ENCODE results near the gene URI1.
"Not testable (repeated sequence)": the region's sequence is repeated elsewhere in the genome, so short reads cannot be mapped to it uniquely, and the experiment has no call there.

Gene URI1

DNA sequence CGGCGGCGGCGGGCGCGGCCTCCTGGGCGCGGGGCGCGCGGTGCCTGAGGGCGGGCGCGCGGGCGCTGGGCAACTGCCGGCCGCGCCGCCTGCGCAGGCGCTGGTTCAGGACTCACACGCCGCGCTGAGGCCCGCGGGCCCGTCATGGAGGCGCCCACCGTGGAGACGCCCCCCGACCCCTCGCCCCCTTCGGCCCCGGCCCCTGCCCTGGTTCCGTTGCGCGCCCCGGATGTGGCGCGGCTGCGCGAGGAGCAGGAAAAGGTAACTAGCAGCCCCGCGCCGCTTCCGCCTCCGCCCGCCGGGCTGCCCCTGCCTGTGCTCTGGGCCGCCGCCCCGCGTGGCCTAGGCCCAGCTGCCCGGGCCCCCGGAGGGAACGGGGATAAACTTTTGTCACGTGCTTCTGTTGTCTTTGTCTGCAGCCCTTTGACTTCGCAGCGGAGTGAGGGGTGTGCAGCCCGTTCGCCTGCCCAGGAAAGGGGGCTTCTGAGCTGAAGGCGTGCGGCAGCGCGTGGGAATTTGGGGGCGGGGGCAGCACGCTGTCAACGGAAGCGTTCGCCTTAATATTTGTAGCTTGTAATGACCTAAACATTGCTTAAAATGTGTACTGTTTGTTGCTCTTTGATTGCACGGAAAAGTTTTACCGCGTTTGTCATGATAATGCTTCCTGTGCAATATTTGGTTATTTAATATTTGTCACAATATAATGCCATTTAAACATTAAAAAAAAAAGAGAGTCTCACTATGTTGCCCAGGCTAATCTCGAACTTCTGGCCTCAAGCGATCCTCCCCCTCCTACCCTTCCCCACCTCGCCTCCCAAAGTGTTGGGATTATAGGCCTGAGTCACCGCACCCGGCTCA is 594 bp downstream of the URI1 start:
- in situ Hi-C loops (cut with MboI; ENCODE audit: low sequenced_read_pairs): no loop called here

DNA sequence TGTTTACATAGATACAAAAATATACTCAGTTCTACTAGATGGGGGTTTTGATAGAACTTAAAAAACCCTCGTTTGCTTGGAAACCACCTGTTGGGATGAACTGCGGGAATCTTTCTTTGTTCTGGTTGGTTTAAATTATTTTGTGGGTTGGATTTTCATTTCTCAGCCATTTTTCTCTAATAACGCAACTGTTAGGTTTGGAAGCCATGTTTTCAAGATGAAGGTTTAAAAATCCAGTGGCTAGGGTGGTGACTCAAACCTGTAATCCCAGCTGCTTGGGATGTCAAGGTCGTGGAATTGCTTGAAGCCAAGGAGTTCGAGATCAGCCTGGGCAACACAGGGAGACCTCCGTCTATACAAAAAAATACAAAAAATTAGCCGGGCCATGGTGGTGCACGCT is 1.6 kb downstream of the URI1 start:
- in situ Hi-C loops (cut with MboI; ENCODE audit: low sequenced_read_pairs): no loop called here

DNA sequence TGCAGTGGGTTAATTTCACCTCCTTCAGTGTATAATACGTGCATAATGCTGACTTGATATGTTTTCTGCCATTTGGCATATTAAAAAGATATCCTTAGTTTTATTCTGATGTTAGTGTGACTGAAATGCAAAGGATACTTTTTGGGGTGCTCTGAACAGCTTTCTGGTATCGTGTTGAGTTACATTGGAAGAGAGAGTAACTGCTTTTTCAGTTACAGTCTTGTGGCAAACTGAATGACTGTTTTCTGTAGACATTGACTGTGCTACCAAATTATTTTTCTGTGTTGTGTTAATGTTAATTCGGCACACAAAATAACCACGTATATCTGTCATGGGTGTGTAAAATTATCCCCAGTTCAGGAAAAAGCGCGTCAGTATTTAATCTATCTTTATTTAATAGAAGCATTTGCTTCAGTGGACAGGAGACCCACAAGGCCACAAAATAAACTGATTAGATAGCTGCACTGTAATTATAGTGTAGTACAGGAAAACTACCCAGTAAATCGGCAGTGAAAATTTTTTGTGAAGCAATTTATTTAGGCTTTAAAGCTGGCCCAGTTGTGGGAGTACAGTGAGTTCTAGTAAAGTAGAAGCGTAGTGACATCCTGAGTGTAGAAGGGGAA is 2.5 kb downstream of the URI1 start:
- in situ Hi-C loops (cut with MboI; ENCODE audit: low sequenced_read_pairs): no loop called here

DNA sequence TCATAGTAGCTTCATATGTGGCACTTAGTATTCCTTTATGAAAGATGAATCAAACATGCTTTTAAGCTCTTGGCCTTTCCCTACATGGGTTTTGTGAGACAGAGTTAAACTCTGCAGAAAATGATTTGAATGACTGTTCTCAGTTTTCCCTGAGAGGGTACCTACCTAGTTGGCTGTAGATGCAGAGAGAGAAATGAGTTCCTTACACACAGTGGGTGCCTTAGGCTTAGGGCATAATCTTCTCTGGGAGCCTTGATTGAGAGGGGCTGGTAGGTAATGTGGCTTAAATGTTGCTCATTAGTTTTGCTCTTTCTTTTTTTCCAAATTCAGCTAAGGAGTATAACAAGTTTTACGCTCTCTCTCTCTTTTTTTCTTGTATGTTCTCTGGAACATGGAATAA is 3.0 kb downstream of the URI1 start:
- in situ Hi-C loops (cut with MboI; ENCODE audit: low sequenced_read_pairs): no loop called here

DNA sequence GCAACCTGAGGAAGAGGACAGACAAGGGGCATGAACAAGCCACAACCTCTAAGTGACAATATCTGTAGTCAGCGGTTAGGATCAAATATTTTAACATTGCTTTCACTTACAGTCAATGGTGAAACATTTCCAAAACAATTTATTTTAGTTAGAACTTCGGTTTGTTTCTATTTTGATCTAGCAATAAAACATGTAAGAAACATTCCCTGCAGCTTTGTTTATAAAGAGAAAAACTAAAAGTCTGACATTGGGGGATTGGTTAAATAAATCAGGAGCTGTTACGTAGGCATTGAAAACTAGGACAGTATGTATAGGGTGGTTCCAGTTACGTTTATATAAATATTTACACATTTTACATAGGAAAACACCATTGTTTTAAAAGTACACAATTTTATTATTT is 3.4 kb downstream of the URI1 start:
- in situ Hi-C loops (cut with MboI; ENCODE audit: low sequenced_read_pairs): no loop called here

DNA sequence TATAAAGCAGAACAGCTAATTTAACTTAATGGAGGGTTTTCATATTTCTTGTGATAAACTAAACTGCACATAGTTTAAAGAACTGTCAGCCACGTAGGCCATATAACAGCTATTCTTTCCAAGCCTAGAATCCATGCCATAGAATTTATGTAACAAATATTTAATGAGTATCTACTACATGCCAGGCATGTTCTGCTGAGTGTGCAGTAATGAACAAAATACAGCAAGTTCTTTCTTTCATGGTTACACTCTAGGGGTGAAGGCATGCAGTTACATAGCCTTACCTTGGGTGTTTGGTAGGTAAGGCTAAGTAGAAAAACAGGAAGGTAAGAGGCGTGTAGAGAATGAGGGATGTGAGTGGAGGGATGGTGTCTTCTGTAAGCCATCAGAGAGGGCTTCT is 4.6 kb downstream of the URI1 start:
- in situ Hi-C loops (cut with MboI; ENCODE audit: low sequenced_read_pairs): no loop called here

DNA sequence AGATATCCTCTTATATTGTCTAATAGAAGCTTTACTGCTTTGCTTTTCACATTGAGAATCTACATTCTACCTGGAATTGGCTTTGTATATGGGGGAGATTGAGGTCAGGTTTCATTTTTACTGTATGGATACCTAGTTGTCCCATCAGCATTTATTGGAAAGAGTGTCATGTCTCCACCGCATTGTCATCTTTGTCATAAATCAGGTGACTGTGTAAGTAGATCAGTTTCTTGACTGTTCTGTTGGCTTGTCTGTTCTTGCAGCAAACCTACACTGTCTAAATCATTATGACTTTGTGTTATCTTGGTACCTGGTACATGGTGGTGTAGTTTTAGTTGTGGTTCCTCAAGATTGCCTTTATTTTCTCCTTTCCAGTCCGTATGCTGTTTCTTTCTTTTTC is 5.8 kb downstream of the URI1 start:
- in situ Hi-C loops (cut with MboI; ENCODE audit: low sequenced_read_pairs): no loop called here

DNA sequence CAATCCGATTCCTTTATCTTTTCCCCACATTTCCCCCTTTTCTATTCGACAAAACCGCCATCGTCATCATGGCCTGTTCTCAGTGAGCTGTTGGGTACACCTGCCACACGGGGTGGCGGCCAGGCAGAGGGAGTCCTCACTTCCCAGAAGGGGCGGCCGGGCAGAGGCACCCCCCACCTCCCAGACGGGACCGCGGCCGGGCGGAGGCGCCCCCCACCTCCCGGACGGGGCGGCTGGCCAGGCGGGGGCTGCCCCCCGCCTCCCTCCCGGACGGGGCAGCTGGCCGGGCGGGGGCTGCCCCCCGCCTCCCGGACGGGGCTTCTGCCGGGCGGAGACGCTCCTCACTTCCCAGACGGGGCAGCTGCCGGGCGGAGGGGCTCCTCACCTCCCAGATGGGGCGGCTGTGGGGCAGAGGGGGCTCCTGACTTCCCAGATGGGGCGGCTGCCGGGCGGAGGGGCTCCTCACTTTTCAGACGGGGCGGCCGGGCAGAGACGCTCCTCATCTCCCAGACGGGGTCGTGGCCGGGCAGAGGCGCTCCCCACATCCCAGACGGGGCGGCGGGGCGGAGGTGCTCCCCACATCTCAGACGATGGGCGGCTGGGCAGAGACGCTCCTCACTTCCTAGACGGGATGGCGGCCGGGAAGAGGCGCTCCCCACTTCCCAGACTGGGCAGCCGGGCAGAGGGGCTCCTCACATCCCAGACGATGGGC is 6.9 kb downstream of the URI1 start:
- in situ Hi-C loops (cut with MboI; ENCODE audit: low sequenced_read_pairs): not testable (repeated sequence)

DNA sequence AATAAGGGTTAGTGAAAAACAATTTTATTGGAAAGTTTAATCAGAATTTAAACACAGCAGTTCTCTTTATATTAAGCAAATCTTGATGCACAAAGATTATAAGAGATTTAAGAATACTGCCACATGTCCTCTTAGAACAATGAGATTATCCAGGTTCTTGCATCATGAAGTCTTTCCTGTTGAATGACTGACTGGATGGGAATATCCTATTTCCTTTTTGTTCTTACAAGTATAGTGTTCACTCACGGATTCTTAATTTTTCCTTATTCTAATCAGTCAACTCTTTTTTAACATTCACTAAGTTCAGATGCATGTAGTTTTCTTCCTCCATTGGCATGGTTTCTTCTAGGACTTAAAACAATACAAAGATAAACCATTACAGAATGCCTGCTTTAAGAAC is 10.1 kb downstream of the URI1 start:
- in situ Hi-C loops (cut with MboI; ENCODE audit: low sequenced_read_pairs): no loop called here

DNA sequence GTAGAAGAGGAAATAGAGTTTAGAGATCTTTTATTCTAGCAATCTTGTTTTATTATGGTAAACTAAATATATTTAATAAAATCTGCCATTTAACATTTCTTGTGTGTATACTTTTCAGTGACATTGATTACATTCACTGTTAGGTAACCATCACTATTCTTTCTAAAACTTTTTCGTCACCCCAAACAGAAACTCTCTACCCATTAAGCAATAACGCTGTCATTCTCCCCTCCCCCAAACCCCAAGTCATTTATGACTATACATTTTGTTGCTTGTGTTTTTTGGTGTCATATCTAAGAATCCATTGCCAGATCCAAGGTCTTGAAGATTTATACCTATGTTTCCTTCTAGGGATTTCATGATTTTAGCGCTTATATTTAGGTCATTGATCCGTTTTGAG is 10.6 kb downstream of the URI1 start:
- in situ Hi-C loops (cut with MboI; ENCODE audit: low sequenced_read_pairs): no loop called here

DNA sequence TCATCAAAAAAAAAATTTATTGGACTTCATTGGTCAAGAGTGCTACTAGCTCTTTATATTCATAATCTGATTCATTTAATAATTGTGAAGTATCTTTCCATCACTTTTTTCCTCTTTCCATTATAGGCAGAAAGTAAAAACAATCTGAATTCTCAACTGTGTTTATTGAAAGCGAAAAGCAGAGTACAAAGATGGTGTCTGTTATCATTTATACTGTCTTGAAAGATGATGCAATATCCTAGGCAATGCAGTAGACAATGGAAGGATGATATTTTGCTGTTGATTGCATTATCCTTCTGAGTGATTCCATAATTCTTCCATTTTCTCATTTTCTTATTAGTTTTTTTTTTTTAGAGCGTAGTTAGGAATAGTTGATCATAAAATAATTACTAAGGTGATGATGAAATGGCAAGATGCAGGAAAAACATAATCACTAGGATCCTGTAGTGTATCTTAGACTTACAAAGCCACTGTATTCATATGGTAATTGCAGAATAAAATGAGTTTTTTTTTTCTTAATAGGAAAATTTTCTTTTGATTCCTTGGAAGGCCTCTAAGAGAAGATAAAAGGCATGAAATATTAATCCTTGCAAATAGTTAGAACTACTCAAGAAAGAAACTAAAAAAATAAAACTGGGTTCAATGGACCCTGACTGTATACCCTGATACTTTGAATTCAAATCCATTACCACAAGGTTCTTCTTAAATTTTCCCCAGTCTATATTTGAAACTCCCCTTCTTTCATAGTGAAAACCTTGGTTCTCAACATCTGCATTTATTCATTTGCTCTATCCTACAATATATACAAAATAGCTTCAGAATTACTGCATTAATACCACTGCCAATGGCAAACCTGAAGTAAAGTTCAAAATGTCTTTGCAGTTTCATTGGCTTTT is 11.6 kb downstream of the URI1 start:
- in situ Hi-C loops (cut with MboI; ENCODE audit: low sequenced_read_pairs): no loop called here

DNA sequence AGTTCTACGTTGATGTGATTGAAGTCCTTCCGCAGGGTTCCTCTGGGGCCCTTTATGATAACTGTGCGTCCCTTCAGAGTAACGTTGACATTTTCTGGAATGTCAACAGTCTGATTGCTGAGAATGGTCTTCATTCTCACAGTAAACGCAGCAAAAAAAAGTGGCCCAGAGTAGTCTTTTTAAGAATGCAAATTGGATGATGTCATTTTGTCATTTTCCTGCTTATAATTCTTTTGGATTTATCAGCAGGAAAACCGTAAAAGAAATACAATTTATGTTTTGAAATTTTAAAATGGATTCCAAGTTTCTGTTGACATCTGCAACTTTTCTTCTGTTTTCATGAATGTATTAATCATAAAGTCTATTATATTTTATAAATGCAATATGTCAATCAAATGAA is 14.8 kb downstream of the URI1 start:
- in situ Hi-C loops (cut with MboI; ENCODE audit: low sequenced_read_pairs): no loop called here

DNA sequence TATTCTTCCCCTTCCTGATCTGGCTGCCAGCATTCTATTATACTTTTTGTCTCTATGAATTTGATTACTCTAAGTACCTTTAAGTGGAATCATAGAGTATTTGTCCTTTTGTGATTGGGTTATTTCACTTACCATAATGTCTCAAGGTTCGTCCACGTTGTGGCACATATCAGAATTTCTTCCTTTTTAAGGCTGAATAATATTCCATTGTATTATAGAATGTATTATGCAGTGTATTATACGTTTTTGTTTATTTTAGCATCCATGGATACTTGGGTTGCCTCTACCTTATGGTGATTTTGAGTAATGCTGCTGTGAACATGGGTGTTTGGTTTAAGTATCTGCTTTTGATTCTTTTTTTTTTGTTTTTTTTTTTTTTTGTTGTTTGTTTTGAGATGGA is 19.3 kb downstream of the URI1 start:
- in situ Hi-C loops (cut with MboI; ENCODE audit: low sequenced_read_pairs): no loop called here

DNA sequence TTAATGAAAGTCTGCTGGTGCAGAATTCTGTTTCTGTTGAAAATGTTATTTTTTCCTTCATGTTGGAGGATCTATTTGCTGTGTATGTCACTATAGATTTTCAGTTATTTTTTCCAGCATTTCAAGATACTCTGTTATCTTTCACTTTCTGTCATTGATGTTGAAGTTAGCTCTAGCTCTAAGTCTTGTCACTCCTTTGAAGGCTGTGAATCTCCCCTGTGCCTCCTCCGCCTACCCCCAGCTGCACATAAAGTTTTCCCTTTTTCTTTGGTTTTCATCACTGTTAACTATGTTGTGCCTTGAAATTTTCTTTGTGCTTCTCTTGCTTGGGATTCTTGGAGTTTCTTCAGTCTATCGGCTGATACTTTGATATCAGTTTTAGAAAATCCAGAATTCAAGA is 20.8 kb downstream of the URI1 start:
- in situ Hi-C loops (cut with MboI; ENCODE audit: low sequenced_read_pairs): no loop called here

DNA sequence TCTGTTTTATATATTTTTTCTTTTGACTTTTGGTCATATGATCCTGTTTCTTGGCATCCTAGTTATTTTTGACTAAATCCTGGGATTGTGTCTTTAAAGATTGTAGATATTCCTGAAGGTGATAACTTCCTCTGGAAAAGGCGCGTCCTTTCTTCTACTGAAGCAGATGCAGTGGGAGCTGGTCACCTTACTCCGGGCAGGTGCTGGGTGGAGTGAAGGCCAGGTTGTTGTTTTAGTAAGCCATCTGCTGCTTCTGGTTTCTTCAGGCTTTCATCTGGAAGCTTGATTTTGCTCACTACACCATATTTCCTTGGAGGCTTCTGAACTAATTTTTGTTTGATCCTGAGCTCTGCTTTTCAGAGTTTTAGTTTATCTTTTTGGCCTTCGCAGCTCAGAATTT is 21.5 kb downstream of the URI1 start:
- in situ Hi-C loops (cut with MboI; ENCODE audit: low sequenced_read_pairs): no loop called here

DNA sequence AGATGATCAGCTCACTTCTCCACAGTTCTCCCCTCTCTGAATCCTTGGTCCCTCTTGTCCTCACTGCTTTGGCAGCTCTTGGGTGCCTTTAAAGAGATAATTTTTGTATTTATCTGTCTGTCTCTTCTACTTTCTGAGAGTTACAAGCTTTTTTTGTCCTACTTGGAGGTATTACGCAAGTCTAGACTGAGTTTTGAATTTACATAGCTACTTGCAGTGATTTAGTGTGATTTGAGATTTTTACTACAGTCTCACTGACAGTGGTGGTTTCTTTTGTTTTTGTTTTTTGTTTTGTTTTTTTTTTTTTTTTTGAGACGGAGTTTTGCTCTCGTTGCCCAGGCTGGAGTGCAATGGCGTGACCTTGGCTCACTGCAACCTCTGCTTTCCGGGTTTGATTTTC is 22.1 kb downstream of the URI1 start:
- in situ Hi-C loops (cut with MboI; ENCODE audit: low sequenced_read_pairs): no loop called here

DNA sequence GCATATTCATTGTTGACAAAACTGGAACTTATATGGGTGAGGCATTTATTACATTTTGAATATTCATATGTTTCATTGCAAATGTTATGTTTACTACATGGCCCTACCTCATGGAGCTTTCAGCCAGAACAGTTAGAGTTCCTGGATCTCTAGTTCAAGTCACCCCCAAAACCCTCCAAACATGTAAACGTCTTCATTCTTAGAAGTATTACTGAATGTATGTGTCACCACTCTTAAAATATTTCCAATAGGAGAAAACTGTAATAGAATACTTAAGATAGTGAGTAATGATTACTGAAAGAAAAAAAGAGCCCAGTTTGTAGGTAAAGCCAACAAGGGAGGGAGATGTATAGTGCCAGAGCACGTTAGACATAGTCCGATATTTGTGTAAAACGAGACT is 23.5 kb downstream of the URI1 start:
- in situ Hi-C loops (cut with MboI; ENCODE audit: low sequenced_read_pairs): no loop called here

DNA sequence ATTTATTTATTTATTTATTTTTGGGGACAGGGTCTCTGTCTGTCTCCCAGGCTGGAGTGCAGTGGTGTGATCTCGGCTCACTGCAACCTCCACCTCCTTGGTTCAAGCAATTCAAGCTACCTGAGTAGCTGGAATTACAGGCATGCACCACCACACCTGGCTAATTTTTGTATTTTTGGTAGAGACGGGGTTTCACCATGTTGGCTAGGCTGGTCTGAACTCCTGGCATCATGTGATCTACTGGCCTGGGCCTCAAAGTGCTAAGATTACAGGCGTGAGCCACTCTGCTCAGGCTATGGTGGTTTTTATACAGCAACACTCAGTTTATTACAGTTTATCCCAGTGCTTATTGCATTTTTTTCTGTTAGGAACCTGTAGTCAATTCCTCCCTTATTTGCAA is 24.1 kb downstream of the URI1 start:
- in situ Hi-C loops (cut with MboI; ENCODE audit: low sequenced_read_pairs): not testable (repeated sequence)

DNA sequence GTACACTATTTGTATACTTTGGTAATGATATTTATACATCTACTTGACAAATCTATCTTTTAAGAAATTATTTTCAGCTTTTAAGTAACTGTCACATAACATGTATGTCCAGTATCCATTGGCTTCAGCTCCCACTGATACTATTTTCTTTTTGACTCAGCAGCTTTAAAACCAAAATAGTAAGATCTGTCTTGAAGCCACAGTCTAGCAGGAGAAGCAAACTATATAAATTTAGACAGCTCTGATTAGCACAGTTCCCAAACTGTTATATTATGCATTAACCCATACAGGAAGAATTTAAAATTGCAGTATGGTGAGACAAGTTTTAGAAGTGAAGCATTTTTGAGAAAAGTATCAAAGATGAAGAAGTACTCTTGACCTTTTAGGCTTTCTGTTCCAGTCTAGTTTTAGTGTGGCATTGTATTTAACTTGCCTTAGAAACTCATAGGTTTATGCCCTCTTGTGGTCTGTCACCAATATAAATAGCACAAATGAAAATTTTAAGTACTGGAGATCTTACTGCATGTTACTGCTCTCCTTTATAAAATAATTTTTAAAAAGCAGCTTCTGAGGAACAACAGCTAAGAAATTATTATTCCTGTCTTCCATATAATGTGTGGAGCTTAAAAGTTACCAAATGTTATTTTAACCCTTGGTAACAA is 24.7 kb downstream of the URI1 start:
- in situ Hi-C loops (cut with MboI; ENCODE audit: low sequenced_read_pairs): no loop called here

DNA sequence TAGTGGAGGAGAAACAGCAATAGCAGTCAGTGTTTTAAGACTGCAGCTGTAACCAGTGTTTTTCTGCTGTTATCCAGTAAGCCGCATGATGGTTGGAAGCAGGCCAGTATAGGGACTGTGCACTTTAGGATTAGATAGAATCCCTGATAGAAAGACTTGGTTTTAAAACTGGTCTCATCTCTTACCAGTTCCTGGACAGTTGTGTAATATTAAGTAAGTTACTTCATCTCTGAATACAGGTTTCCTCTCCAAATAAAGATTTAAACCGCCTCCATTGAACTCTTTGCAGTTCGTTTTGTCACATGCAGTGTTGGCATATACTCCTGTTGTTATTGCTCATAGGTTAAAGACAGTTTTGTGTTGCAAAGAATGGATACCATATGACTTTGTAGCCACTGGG is 25.6 kb downstream of the URI1 start:
- in situ Hi-C loops (cut with MboI; ENCODE audit: low sequenced_read_pairs): no loop called here

DNA sequence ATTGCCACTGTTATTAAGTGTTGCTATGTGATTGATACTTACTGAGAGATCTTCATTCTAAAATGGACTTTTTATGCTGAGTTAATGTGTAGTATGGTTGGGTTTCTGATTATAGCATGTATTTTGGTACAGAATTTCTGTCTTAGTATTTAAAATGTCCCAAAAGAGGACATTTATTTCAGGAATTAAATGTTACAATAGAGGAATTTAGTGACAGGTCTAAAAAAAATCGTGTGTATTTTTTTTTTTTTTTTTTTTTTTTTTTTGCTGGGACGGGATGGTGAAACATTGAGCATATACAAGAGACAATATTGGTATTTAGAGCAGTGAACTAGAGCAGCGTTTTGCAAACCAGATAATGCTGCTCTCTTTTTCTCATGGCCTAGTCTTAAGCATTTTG is 27.9 kb downstream of the URI1 start:
- in situ Hi-C loops (cut with MboI; ENCODE audit: low sequenced_read_pairs): no loop called here
